ENCODE data around the gene WDR26.
"Not testable (repeated sequence)": the region's sequence is repeated elsewhere in the genome, so short reads cannot be mapped to it uniquely, and the experiment has no call there.

WDR26 gene

GRCh38 chr1:224433701-224434672 lies 610 bp downstream of the WDR26 start:
- DNase-seq: peak; percentile 36

DNA sequence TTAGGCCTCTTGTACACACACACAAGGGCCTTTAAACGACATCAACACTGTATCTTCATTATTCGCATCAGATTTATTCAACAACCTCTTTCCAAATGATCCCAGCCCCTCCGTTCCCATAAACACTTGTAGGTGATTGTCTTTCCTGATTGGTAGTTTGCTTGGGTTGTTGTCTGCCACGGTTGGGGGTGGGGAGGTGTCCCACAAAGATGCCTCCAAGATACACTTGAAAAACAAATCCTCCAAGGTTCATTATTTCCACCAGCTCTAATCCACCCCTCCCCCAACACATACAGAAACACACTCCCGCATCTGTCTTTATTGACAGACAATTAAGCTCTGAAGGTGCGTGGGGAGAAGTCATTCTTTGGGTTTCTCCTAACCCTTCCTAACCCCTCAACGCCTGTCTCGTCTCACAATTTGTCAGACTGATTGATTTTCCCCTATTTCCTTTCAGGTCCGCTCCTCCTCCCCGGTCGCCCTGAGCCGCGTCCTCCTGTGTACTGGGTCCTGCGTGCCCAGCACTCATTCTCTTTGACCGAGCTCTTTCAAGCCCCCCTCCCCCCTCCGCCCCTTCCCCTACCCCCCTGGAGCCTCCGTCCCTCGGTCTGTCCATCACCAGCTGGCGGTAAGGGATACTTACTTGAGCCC lies 1.4 kb downstream of the WDR26 start:
- DNase-seq: peak; percentile 20

DNA sequence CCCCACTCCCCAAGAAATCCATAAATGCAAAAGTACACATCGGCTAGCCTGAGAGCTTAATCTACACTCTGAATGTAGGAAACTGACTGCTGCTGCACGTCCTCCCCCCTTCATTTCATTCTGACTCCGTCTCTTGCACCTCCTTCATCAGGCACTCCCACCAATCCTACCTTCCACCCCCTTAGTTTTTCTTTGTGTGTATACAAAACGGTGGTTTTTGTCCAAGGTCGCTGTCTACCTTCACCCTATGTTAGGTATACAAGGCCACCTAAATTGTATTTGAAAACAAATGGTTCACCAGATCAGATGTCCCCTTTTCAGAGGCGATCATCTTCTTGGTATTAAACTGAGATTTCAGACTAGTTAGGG lies 1.9 kb downstream of the WDR26 start:
- DNase-seq: no peak

GRCh38 chr1:224432146-224432545 lies 2.5 kb downstream of the WDR26 start:
- no peak for DNase-seq

GRCh38 chr1:224431726-224432125 lies 2.9 kb downstream of the WDR26 start:
- DNase-seq: no peak

DNA sequence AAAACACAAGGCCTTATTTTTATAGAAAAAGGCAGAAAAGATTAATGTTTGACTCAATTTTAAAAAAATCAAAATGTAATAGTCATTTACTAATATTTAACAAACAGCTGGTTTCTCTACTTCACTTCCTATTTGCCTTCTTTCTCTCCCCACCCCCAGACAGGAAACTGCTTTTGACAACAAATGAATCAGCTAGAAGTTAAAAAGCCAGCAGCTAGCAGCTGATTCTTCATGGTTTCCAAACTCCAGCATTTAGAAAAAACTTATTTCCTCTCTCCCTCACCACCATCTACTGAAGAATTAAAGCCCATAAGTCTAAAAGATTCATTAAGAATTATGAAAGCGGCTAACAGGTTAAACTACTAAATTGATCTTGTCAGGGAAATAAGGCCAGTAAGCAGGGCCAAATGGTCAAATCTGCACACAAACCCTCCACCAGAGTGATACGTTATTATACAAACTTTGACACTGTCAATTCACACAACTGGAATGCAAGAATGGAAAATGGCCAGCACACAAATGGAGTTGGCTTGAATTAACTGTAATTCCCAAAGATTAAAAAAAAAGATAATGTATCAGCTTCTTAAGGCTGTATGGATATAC lies 4.0 kb downstream of the WDR26 start:
- no peak for DNase-seq

GRCh38 chr1:224429616-224430326 lies 4.8 kb downstream of the WDR26 start:
- no peak for DNase-seq

DNA sequence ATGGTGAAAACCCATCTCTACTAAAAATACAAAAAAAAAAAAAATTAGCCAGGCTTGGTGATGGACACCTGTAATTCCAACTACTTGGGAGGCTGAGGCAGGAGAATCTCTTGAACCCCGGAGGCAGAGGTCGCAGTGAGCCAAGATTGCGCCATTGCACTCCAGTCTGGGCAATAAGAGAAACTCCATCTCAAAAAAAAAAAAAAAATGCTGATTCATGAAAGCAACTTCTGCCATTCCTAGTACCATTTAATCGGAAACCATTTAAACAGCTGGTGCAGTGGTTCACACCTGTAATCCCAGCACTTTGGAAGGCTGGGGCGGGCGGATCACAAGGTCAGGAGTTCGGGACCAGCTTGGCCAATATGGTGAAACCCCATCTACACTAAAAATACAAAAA lies 5.9 kb downstream of the WDR26 start:
- DNase-seq: not testable (repeated sequence)

DNA sequence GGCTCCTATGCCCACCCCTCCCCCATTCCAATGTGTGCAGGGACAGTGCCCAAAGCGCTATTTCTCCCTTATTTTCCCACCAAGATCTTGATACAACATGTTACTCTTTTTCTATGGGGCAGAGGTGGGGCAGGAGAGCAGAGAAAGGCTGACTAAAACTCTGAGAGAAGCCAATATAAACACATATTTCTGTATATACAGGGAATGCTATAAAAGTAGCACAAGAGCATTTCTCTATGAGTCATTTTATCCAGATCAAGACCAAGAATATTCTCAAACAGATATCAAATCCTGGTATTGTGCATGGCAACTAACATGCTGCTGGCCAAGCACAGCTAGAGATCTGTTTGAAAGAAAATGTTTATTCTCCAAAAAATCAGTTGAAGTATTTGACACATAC lies 7.3 kb downstream of the WDR26 start:
- no peak for DNase-seq

DNA sequence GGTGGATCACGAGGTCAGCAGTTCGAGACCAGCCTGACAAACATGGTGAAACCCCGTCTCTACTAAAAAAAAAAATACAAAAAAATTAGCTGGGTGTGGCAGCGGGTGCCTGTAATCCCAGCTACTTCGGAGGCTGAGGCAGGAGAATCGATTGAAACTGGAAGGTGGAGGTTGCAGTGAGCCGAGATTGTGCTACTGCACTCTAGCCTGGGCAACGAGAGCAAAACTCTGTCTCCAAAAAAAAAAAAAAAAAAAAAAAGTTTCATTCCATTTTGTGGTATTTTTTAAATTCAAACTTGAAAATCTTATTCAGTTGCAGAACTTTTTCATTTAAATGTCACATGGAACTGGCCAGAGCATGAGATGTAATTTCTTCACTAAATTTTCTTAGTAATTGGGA lies 7.7 kb downstream of the WDR26 start:
- DNase-seq: not testable (repeated sequence)

GRCh38 chr1:224425279-224425884 lies 9.2 kb downstream of the WDR26 start:
- no peak for DNase-seq

DNA sequence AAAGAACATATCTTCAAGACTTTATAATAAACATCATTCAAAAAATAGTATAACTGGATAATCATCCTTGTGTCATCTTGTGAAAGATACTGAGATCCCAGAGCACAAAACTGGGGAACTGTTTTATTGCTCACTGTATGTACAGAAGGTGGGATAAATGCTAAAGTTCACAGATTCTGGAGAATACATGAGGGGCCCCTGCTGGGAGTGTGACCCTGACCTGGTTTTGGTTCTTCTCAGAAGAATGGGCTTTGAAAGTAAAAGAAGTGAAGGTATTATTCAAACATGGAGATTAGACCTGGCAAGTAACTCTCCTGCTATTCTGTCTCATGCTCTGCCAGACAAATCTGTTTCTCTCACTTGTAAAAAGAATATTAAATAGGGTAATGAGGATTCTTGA lies 14.5 kb downstream of the WDR26 start:
- DNase-seq: no peak

DNA sequence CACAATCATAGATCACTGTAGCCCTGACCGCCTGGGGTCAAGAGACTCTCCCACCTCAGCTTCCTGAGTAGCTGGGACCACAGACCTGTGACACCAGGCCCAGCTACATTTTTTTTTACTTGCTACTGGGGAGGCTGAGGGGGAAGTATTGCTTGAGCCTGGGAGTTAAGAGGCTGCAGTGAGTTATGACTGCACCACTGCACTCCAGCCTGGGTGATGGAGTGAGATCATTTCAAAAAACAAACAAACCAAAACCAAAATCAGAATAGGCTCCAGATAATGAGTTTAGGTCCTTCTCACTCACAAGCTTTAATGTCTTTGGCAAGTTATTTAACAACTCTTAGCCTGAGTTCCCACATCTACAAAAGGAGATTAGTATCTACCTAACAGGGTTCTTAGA lies 22.8 kb downstream of the WDR26 start:
- DNase-seq: no peak

DNA sequence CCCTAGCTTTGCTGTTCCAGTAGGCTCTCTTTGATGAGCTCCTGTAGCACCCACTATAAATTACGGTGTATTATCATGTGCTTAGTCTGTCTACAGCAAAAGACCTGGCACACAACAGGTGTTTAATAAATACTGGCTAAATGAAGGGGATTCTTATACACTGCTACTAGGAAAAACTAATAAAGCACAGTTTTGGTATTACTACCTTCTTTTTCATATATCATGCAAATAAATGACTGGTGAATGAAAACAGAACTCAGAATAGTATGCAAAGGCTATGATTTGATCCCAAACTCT lies 26.4 kb downstream of the WDR26 start:
- DNase-seq: no peak

- DNase-seq: no peak
These were observed 26.9 kb downstream of the WDR26 start for GRCh38 chr1:224407571-224408293.

GRCh38 chr1:224406216-224406615 lies 28.4 kb downstream of the WDR26 start:
- no peak for DNase-seq

GRCh38 chr1:224405604-224405970 lies 29.0 kb downstream of the WDR26 start:
- DNase-seq: no peak

DNA sequence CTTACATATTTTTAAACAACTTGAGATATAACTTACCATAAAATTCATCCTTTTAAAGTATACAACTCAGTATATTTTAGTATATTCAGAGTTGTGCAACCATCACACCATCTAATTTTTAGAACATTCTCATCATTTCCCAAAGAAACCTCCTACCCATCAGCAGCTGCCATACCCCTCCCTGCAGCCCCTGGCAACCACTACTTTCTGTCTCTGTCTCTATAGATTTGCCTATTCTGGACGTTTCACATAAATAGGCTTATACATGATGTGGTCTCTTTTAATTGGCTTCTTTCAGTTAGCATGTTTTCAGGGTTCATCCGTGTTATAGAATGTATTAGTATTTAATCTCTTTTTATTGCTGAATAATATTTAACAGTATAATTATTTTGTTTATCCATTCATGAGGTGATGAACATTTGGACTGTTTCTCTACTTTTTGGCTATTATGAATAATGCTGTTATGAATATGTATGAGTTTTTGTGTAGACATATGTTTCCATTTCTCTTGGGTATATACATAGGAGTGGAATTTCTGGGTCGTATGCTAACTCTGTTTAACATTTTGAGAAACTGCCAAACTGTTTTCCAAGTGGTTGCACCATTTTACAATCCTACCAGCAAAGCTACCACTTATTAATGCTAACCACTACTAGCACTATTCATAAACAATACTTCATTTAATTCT lies 29.5 kb downstream of the WDR26 start:
- DNase-seq: no peak

DNA sequence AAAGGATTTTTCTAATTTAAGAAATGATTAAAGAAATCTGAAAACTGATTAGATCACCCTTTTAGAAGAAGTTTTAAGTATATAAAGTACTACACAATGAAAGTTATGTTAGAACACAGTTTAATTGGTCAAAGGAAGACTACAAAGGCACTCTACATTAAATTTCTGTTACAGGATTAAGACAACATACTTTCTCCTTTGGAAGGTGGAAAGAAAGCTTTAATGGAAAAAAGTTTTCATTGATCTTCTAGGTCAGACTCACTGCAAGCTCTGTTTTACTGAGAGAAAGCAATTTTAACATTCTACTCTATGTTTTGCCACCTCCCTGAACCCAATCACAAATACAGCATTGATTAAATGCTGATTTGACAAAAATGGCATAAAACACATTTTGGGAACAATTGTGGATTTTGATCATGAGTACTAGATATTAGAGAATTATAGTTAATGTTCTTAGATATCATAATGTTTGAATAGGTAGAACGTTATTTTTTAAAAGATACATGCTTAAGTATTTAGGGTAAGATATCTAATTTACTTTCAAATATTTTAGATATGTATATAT lies 32.0 kb downstream of the WDR26 start:
- DNase-seq: no peak

DNA sequence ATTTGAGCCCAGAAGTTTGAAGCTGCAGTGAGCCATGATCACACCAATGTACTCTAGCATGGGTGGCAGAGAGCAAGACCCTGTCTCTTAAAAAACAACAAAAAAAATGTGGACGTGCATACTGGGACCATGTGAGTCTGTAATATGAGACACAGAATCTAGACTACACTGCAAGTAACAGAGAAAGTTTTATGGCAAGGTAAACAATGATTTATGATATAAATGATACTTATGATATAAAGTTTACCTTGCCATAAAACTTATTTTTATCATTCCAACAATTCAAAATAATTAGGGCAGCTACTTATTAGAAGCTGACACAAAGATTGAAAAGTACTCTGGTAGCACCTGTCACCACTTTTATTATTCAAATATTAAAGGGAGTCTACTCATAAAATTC lies 34.7 kb downstream of the WDR26 start:
- no peak for DNase-seq

DNA sequence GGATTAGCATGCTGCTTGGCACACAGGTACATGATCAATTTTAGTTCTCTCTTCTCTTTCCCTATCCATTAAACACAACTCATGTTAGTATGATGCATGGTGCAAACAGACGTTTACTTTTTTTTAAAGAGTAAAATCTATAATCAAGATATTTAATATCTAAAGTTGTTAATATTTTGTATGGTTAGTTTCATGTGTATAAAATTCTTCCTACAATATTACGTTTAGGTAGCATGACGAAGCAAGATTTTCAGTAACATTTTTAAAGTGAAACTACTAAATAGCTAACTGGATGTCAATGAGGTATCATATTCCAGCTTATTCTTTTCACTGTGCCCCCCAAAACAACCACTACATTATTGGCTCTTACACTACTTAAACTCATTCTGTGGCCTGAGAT lies 41.3 kb downstream of the WDR26 start:
- DNase-seq: no peak
